ENCODE data around the gene B3GNT3.

Gene B3GNT3

GRCh38 chr19:17832443-17833208 is 37.7 kb downstream of the B3GNT3 start:
- no peak for DNase-seq (ENCODE audit: low read depth in 1 of 2, low spot score in 1 of 2)

DNA sequence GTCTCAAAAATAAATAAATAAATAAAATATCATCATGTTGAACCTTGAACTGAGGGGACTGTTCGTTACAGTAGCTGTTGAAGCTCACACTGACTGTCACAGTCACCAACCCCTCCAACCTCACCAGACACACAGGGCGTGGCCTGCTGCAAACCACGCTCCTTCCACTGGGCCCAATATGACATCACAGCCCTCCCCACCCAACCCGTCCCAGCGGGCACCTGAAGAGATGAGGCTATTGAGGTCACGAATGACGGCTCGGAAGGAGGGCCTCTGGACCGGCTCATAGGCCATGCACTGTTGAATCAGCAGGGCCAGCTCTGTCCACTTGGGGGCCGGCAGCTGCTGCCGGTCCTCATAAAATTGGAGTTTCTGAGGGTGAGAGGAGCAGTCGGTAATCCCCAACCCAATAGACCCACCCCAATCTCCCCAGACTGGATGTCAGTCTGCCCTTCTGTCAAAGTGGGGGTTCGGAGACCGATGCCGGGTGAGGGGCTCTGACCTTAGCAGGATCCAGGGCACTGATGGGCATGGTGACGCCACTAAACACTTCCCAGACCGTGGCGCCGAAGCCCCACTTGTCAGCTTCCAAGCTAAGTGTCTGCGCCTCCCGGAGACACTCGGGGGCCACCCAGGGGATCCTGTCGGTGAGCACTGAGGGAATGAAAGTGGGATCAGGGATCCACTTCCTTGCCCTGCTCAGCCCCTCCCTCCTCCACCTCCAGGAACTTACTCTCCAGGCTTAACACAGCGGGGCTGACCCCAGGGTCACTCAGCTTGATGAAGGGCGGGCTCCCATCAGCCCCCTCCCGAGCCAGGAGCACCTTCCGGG is 39.6 kb downstream of the B3GNT3 start:
- no peak for DNase-seq (ENCODE audit: low read depth in 1 of 2, low spot score in 1 of 2)

- no peak for DNase-seq (ENCODE audit: low read depth in 1 of 2, low spot score in 1 of 2)
These were observed 40.5 kb downstream of the B3GNT3 start for GRCh38 chr19:17835182-17836006.

- DNase-seq (ENCODE audit: low read depth in 1 of 2, low spot score in 1 of 2) = no peak
These were observed 41.6 kb downstream of the B3GNT3 start for GRCh38 chr19:17836530-17836929.

DNA sequence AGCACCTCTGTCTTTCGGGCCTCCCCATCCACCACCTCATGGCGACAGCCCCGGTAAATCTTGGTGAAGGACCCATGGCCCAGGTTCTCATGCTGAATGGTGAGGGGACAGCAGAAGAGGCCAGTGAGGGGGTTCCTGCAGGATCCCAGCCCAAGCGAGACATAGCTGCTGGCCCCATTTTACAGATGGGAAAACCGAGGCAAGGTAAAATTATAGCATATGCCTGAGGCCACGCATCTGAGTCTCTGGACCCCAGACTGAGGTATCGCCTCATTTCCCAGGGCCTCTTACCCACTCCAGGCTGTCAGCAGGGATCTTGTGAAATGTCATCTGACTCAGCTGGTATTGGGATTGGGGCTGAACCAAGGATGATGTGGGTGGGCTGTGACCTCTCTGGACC is 43.0 kb downstream of the B3GNT3 start:
- DNase-seq (ENCODE audit: low read depth in 1 of 2, low spot score in 1 of 2) = no peak

DNA sequence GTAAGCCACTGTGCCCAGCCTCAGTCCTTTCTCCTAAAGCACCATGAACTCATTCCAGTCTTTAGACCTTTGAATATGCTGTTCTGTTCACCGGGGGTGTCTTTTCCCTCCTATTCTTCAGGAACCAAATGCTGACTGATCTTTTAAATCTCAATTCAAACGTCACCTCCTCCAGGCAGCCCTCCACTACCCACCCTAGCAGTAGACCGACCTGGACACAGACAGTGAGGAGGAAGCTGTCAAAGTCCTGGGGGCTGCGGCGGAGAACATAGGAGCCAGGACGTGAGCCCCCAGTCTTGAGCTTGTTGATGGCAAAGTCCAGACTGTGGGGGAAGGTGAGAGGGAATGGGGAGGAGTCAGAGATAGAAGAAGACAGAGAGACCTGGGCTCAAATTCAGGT is 45.1 kb downstream of the B3GNT3 start:
- DNase-seq (ENCODE audit: low read depth in 1 of 2, low spot score in 1 of 2) = no peak

DNA sequence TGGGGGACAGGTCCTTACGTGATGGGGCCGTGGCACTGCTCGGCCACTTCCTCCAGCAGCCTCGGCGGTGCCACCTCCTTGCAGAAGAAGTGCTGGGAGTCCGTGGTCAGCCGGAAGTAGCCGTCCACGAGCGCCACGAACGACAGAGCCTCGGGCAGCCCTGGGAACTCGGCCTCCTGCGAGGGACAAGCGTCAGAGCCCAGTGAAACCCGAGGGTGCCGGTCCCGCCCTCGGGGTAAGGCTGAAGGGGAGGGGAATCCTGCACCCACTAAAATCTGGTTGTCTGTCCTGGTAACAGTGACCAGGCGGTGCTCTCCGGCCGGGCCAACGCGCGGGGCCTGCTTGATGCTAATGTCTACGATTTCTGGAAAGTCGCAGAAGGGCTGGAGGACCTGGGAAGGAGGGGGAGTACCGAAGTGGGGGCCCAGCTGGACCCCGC is 46.5 kb downstream of the B3GNT3 start:
- DNase-seq (ENCODE audit: low read depth in 1 of 2, low spot score in 1 of 2) = no peak

- peak in 1 of 2 donors; percentile 66 for DNase-seq (ENCODE audit: low read depth in 1 of 2, low spot score in 1 of 2)
These were observed 47.1 kb downstream of the B3GNT3 start for GRCh38 chr19:17841810-17842662.

GRCh38 chr19:17842663-17843291 is 47.8 kb downstream of the B3GNT3 start:
- DNase-seq (ENCODE audit: low read depth in 1 of 2, low spot score in 1 of 2) = no peak

DNA sequence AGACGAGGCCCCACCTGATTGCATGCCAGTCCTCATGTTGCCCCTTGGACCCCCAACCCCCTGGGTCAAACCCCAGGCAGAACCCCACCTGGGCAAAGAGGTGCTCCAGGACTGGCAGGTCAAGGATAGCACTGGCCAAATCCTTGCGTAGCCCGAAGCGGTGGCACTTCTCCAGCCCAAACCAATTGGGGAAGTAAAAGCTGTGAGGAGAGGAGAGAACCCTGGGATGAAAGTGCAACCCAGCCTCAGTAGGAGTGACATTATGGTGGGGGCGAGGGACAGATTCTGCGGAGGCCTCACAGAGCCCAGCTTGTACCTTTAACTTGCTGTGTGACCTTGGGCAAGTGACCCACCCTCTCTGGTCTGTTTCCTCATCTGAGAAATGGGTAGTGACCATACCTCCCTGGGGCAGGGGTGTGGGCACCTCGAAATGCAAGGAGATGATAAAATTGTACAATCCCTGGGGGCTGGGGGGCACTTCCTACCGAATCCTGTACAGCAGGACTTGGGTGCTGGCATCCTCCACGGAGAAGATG is 48.4 kb downstream of the B3GNT3 start:
- no peak for DNase-seq (ENCODE audit: low read depth in 1 of 2, low spot score in 1 of 2)

DNA sequence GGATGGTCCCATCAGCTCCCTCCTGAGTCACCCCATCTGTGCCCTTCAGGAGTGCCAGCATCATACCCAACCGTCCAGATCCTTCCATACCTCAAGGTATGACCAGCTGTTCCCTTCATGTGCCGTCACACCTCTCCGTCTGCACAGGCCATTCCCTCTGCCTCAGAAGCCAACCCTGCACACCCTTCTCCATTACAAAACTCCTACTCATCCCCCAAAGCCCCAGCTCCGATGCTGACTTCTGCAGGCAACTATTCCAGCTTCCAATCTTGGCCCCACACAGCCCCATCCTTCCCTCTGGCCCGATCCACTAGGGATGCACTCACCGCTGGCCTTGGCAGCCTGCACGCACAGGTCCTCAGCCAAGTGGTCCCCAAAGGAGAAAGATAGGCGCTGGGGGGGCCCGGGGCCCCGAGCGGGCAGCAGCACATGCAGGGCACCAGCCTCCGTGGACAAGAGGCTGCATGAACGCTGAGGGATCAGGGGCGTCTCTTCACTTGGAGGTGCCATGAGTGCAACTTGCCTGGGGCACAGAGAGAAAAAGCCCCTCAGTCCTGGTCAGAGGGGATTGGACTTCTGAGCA is 49.1 kb downstream of the B3GNT3 start:
- DNase-seq (ENCODE audit: low read depth in 1 of 2, low spot score in 1 of 2) = no peak

DNA sequence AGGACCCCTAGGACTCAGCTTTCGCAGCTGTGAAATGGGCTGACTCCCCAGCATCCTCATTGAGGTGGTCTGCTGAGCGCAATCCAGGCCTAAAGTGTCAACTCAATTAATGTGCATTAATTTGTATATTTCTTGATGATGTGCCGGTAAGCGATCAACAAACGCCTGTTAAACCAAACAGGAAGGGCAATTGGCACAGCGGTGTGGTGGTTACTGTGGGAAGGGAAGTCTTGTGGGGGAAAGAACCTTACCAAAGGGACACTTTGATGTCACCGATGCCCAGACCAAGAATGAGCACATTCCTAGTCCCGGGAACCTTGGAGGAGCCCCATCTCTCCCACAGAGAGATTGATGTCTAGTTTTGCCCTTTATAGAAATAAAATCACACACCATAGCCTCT is 51.2 kb downstream of the B3GNT3 start:
- no peak for DNase-seq (ENCODE audit: low read depth in 1 of 2, low spot score in 1 of 2)

GRCh38 chr19:17847538-17848366 is 52.8 kb downstream of the B3GNT3 start, which contains the start of gene JAK3:
Gene JAK3 (minus strand): TSS chr19:17847982. CDS start chr19:17844417, 3,565 bp downstream.
- peak; percentile 83 to 85 for DNase-seq (ENCODE audit: low read depth in 1 of 2, low spot score in 1 of 2)

- DNase-seq (ENCODE audit: low read depth in 1 of 2, low spot score in 1 of 2) = no peak
These were observed 53.8 kb downstream of the B3GNT3 start for GRCh38 chr19:17848595-17849292.

DNA sequence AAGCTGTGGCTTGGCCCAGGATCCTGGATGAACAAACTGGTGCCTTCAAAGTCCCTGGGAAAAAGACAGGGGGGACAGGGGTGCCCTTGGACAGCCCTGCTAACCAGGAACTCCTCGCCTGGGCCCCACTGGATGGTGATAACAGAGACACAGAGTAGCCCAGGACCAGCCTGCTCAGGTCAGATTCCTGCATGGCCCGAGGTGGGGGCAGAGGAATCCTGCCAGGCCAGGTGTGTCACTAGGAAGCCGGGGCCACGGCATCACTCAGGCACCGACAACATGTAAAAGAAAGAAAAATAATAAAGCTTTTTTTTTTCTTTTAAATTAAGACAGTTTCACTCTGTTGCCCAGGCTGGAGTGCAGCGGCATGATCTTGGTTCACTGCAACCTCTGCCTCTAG is 59.1 kb downstream of the B3GNT3 start:
- DNase-seq (ENCODE audit: low read depth in 1 of 2, low spot score in 1 of 2) = no peak

DNA sequence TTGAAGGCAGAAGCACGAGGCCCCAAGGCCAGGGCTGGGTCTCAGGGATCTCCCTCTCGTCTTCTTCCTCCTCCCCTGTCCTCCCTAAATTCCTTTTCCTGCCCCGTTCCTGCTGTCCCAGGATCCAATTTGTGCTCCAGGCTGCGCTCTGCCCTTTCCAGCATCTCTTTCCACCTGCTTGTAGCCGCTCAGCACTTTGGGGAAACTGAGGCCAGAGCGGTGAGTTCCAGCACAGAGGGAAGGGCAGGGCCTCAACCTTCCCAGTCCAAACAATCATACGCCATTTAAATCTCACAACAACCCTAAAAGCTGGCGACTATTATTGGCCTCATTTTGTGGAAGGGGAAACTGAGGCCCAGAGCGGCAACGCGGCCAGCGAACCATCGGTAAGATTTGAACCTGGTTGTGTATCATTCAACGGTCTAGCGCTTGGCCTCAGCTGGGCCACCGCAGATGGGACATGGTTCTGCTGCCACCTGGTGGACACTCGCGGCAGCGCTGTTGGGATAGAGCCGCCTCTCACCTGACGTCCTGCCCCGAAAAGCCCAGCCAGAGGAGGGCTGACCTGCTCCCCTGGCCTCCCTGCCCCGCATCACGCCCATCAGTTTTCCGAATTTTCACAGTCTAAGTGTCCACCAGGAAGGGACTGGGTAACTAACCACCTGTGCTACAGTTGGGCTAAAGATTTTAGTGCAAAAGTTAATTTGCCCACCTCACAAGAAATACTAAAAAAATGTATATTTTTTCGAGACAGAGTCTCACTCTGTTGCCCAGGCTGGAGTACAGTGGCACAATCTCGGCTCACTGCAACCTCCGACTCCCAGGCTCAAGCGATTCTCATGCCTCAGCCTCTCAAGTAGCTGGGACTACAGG is 60.6 kb downstream of the B3GNT3 start:
- DNase-seq (ENCODE audit: low read depth in 1 of 2, low spot score in 1 of 2) = peak; percentile 91 to 96

Data from activated CD4-positive, alpha-beta T cell treated with anti-CD3 and anti-CD28 coated beads, Interleukin-2, amount 50 U/mL, for 24 hours (primary cell).